Thymus (tissue), 11 donors: ENCODE results near the gene MEIS1. TPM values are rescaled to one million over a fixed set of nuclear protein-coding genes. Genes with fewer than 3 reads are reported as not detected.

ENCODE experiments used
- DNase-seq, 9 donors: peaks; one replicate each; pipeline ENCODE4 v3.0.0-alpha.2; 2013; ENCODE audit warnings: low spot score in 9 of 9, low read depth in 6 of 9, missing footprints in 1 of 9
- H3K27ac ChIP-seq, 2 donors: one replicate each; pipeline ENCODE4 v1.5.1; 2013; ENCODE audit warnings: control low read depth in 1 of 2, low read depth in 1 of 2, low read length in 1 of 2, mild to moderate bottlenecking in 1 of 2, moderate library complexity in 1 of 2
- H3K27me3 ChIP-seq, 2 donors: one replicate each; pipeline ENCODE4 v1.5.1; 2013; ENCODE audit warnings: low read length in 1 of 2; ENCODE audit not compliant: control insufficient read depth in 2 of 2, insufficient read depth in 1 of 2
- H3K36me3 ChIP-seq, 2 donors: one replicate each; pipeline ENCODE4 v1.5.1; 2013; ENCODE audit warnings: low read length in 1 of 2, mild to moderate bottlenecking in 1 of 2, moderate library complexity in 1 of 2; ENCODE audit not compliant: control insufficient read depth in 2 of 2, insufficient read depth in 2 of 2
- H3K4me1 ChIP-seq, 2 donors: one replicate each; pipeline ENCODE4 v1.5.1; 2013; ENCODE audit warnings: low read length in 2 of 2; ENCODE audit not compliant: control insufficient read depth in 2 of 2, insufficient read depth in 2 of 2
- H3K4me3 ChIP-seq, 2 donors: one replicate each; pipeline ENCODE4 v1.5.1; 2013; ENCODE audit warnings: low read length in 2 of 2, control low read depth in 1 of 2, mild to moderate bottlenecking in 1 of 2
- H3K9me3 ChIP-seq, 2 donors: one replicate each; pipeline ENCODE4 v1.5.1; 2013; ENCODE audit warnings: low read length in 1 of 2, mild to moderate bottlenecking in 1 of 2; ENCODE audit not compliant: control insufficient read depth in 2 of 2, insufficient read depth in 1 of 2
- WGBS: extraction: QIAGEN DNeasy Blood & Tissue Kit; methylation state at CpG from one replicate; pipeline ENCODE4 v1.1.7; 2013; 5-methylcytosine and 5-hydroxymethylcytosine counted together
- polyA plus RNA-seq: library from polyadenylated mRNA; stranded (reverse); fragments of 200-250 nt; gene quantifications from one replicate; pipeline ENCODE4 v1.2.3, GENCODE V29; 2013
- total RNA-seq: library from RNA; stranded (reverse); fragments of 120-200 nt; gene quantifications from one replicate; pipeline ENCODE4 v1.2.4, GENCODE V29; 2013
- donor health status: healthy.

The MEIS1 gene
- total and polyA plus RNA-seq, 2 donors, result 9.8 to 15.5 TPM

DNA sequence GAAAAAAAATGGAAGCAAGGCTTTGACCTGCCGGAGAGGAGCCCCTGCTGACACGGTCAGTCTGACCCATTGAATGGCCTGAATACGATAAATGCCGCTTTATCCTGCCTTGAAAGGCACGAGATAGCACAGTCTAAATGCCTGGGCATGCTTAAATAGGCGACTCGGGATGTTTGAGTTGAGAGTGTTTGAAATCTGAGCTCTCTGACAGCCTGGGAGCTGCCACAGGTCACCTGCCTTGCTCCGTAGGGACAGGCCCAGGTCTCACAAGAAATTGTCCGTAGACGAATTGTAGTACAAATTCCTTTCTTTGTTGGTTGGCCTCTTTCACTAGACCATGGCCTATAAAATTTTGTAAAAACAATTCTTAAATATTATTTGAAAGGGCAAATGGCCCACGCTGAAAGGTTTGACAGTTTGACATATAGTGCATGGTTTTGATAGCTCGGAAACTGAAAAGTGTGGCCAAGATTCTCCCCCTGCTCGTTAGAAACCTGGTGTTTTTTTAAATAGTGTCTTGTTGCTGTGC lies 72.8 kb downstream of the MEIS1 start:
- DNase-seq, result peak in 1 of 9 donors; percentile 9
- Histone ChIP-seq H3K36me3 (no peaks in the 10 kb centered on the region), H3K27me3 (no peaks in the 10 kb centered on the region), H3K27ac (no peak overlapping the region), H3K4me1 (peaks cover 0 to 11% of the 10 kb centered on the region in 2 donors), H3K9me3 (no peaks in the 10 kb centered on the region), H3K4me3 (no peak overlapping the region)
- WGBS, result 89% methylated on average over 13 of the region's 13 CpGs

DNA sequence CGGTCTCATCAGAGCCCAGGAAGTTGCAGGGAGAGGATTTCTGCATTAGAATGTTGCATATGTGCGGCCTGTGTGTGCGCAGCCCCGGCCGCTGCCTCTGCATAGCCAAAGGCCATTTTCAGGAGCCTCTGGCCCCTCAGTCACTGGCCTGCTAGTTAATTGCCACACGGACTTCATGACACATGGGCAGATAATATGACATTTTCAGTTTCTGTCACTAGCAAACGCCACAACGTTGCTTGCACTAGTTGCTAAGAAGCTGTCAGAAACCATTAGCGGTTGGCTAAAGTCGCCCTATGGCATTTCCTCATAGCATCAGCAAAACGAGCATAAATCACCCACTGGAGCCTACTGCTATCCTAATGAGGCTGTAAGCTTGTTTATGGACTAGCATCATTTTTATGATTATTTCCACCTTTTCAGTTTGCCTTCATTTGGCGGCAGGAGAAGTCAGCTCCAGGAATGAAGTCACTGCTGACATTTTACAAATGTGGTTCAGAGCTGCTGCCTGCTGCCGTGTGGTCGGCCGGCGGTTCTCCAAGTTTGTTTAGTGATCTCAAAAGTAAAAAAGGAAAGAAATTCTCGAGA lies 73.7 kb downstream of the MEIS1 start:
- no peak for DNase-seq
- Histone ChIP-seq H3K27me3 (no peaks in the 10 kb centered on the region), H3K36me3 (no peaks in the 10 kb centered on the region), H3K4me1 (peaks cover 0 to 11% of the 10 kb centered on the region in 2 donors), H3K27ac (peak overlapping the region; percentile 4 to 48), H3K9me3 (no peaks in the 10 kb centered on the region), H3K4me3 (no peak overlapping the region)
- WGBS, result 66% methylated on average over 17 of the region's 17 CpGs

DNA sequence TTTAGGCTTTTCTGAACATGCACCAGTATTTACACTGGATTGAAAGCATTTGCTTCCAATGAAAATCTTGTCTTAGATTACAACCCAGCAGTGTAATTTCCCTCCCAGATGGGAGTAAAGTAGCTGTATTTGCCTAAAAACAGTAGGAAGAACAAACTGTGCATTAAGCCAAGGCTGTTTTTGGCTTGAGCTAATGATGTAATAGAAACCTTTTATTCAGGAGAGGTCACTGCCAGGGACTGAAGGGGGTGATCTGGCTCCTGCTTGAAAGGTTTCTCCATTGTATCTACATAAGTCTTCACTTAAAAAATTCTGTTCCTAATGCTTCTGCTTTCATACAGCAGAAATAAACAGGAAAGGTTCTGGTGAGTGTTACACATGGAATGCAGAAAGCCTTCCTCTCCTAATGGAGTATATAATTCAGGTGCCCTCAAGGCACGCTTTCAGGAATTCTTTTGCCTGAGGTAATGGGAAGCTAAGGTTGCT lies 74.4 kb downstream of the MEIS1 start:
- H3K27me3 ChIP-seq, result no peaks in the 10 kb centered on the region
- H3K36me3 ChIP-seq, result no peaks in the 10 kb centered on the region
- DNase-seq, result no peak
- 90% methylated on average over 1 of the region's 1 CpG for WGBS
- H3K4me1 ChIP-seq, result peaks cover 0 to 11% of the 10 kb centered on the region in 2 donors
- no peak overlapping the region for H3K4me3 ChIP-seq
- H3K9me3 ChIP-seq, result no peaks in the 10 kb centered on the region
- no peak overlapping the region for H3K27ac ChIP-seq

- Histone ChIP-seq H3K4me3 (no peak overlapping the region), H3K4me1 (peaks cover 0 to 9% of the 10 kb centered on the region in 2 donors), H3K27me3 (no peaks in the 10 kb centered on the region), H3K27ac (no peak overlapping the region), H3K9me3 (no peaks in the 10 kb centered on the region), H3K36me3 (no peaks in the 10 kb centered on the region)
- no peak for DNase-seq
Measured at GRCh38 chr2:66512626-66513025, 77.7 kb downstream of the MEIS1 start.

DNA sequence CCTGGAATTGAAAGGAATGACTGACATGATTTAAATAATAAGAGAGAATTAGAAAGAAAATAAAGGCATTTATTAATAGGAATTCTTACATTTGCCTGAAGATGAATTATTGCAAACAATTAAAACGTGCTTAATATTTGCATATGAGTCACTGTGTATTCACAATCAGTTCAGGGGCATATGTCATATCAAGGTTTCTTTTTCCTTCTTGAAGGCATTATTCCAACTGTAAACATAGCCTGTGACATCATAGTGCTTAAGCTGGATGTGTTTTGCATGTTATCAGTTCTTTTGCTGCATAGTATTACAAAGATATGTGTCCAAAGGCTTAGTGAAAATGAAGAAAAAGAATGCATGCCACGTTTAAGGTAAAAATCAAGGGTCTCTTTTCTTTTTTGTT lies 80.8 kb downstream of the MEIS1 start:
- Histone ChIP-seq H3K4me3 (no peak overlapping the region), H3K4me1 (no peaks in the 10 kb centered on the region), H3K27me3 (no peaks in the 10 kb centered on the region), H3K27ac (no peak overlapping the region), H3K9me3 (no peaks in the 10 kb centered on the region), H3K36me3 (no peaks in the 10 kb centered on the region)
- no peak for DNase-seq
- 92% methylated on average over 2 of the region's 2 CpGs for WGBS

DNA sequence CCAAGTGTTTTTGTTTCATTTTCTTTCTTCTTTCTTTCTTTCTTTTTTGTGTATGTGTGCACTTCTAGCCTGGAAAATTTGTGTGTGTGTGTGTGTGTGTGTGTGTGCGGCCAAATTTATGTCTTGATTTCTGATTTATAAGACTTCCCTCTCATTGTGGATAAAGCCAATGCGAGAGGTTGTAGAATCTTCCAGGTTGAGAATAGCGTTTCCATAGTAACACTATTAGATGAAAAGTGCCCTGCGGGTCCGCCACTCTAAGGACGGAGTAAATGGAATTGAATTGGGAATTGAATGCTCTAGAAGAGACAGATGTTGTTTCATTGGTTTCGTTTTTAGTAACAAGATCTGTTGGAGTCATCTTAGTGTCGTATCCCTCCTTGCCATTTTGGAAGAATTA lies 81.6 kb downstream of the MEIS1 start:
- WGBS, result 97% methylated on average over 8 of the region's 8 CpGs
- Histone ChIP-seq H3K36me3 (no peaks in the 10 kb centered on the region), H3K4me1 (no peaks in the 10 kb centered on the region), H3K4me3 (no peak overlapping the region), H3K9me3 (no peaks in the 10 kb centered on the region), H3K27ac (no peak overlapping the region), H3K27me3 (no peaks in the 10 kb centered on the region)
- DNase-seq, result no peak

GRCh38 chr2:66517772-66518171 lies 82.8 kb downstream of the MEIS1 start:
- Histone ChIP-seq H3K9me3 (no peaks in the 10 kb centered on the region), H3K36me3 (no peaks in the 10 kb centered on the region), H3K27ac (no peak overlapping the region), H3K4me1 (no peaks in the 10 kb centered on the region), H3K4me3 (no peak overlapping the region), H3K27me3 (no peaks in the 10 kb centered on the region)
- no peak for DNase-seq
- 96% methylated on average over 4 of the region's 4 CpGs for WGBS

GRCh38 chr2:66519264-66519843 lies 84.4 kb downstream of the MEIS1 start:
- no peak for DNase-seq
- no peaks in the 10 kb centered on the region for H3K9me3 ChIP-seq
- 89% methylated on average over 6 of the region's 6 CpGs for WGBS
- H3K4me3 ChIP-seq, result no peak overlapping the region
- no peaks in the 10 kb centered on the region for H3K36me3 ChIP-seq
- H3K27me3 ChIP-seq, result no peaks in the 10 kb centered on the region
- H3K27ac ChIP-seq, result no peak overlapping the region
- H3K4me1 ChIP-seq, result no peaks in the 10 kb centered on the region

GRCh38 chr2:66521291-66521922 lies 86.5 kb downstream of the MEIS1 start:
- no peaks in the 10 kb centered on the region for H3K4me1 ChIP-seq
- 86% methylated on average over 7 of the region's 7 CpGs for WGBS

More at GRCh38 chr2:66521291-66521922, 86.5 kb downstream of the MEIS1 start:
- H3K36me3 ChIP-seq, result no peaks in the 10 kb centered on the region
- no peaks in the 10 kb centered on the region for H3K27me3 ChIP-seq
- DNase-seq, result no peak
- no peaks in the 10 kb centered on the region for H3K9me3 ChIP-seq
- no peak overlapping the region for H3K4me3 ChIP-seq
- no peak overlapping the region for H3K27ac ChIP-seq
